Activated CD8-positive, alpha-beta T cell treated with anti-CD3 and anti-CD28 coated beads for 36 hours (primary cell): ENCODE data around the gene ROPN1L. TPM values are rescaled to one million over a fixed set of nuclear protein-coding genes. Genes with fewer than 3 reads are reported as not detected.
A peak's percentile ranks its signal among the peaks of the same experiment; 100 is the strongest.

Experiments
- ATAC-seq: fragments of 200-7000 bp; cut with Tn5 transposase; one replicate; pipeline ENCODE4 v1.10.0; 2021; ENCODE audit warnings: mild to moderate bottlenecking, moderate library complexity
- CTCF ChIA-PET: fragments of 350-600 bp; sonication (Branson Sonifier 250); formaldehyde crosslinking; loops from one replicate; lab custom pipeline; 2021; ENCODE audit warnings: antibody characterized with exemption; lab: Charles Lee
- POLR2A ChIA-PET: fragments of 350-600 bp; sonication (Branson Sonifier 250); formaldehyde crosslinking; loops from one replicate; lab custom pipeline; 2021; ENCODE audit warnings: antibody characterized with exemption; lab: Charles Lee
- DNase-seq: peaks from one replicate; pipeline ENCODE4 v3.0.0-alpha.2; 2020
- H3K27ac Mint-ChIP-seq: one replicate; pipeline ENCODE4 v1.8.0; 2021; ENCODE audit warnings: mild to moderate bottlenecking, mixed read lengths
- H3K27me3 Mint-ChIP-seq: one replicate; pipeline ENCODE4 v1.8.0; 2021; ENCODE audit warnings: mixed read lengths
- H3K36me3 Mint-ChIP-seq: one replicate; pipeline ENCODE4 v1.8.0; 2021; ENCODE audit warnings: low read depth, mixed read lengths
- H3K4me1 Mint-ChIP-seq: one replicate; pipeline ENCODE4 v1.8.0; 2021; ENCODE audit warnings: low read depth, mixed read lengths
- H3K4me3 Mint-ChIP-seq: one replicate; pipeline ENCODE4 v1.8.0; 2021; ENCODE audit warnings: mild to moderate bottlenecking, moderate library complexity, mixed read lengths
- H3K9me3 Mint-ChIP-seq: one replicate; pipeline ENCODE4 v1.8.0; 2021; ENCODE audit warnings: mixed read lengths
- CTCF ChIP-seq: fragments of 200-600 bp; IDR thresholded peaks from one replicate; pipeline ENCODE4 v1.8.0; 2022; ENCODE audit warnings: antibody characterized with exemption, mild to moderate bottlenecking
- intact Hi-C: fragments of 100-400 bp; cut with micrococcal nuclease; formaldehyde crosslinking; loops from one replicate; pipeline ENCODE4 v1.10.0; 2022
- total RNA-seq, 2 experiments: library from RNA; stranded (reverse); gene quantifications; one replicate each; pipeline ENCODE4 v1.2.3, GENCODE V29; 2021

The ROPN1L gene
- total RNA-seq, 2 experiments from 2014 or later = not detected

- TF ChIP-seq CTCF = no peak
- DNase-seq (no peak), ATAC-seq (no peak)
- POLR2A ChIA-PET = no interaction called here
- Mint-ChIP-seq H3K4me3 (no peak overlapping the region), H3K4me1 (peaks cover 7% of the 10 kb centered on the region), H3K27me3 (no peaks in the 10 kb centered on the region), H3K36me3 (peaks cover 41% of the 10 kb centered on the region), H3K27ac (peak overlapping the region; percentile 30), H3K9me3 (no peaks in the 10 kb centered on the region)
- intact Hi-C loops = no loop called here
- CTCF ChIA-PET = interaction anchor here (1.3 to 3.0 kb wide), 2 partner anchors 13 to 52 kb away, joined by 4 to 8 read pairs; no protein-coding TSS in a partner anchor
These were observed 32.2 kb upstream of the ROPN1L start for GRCh38 chr5:10409504-10409903.

- DNase-seq = no peak
- TF ChIP-seq CTCF = no peak
- Mint-ChIP-seq H3K9me3 (no peaks in the 10 kb centered on the region), H3K27ac (no peak overlapping the region), H3K4me1 (peaks cover 7% of the 10 kb centered on the region), H3K4me3 (no peak overlapping the region), H3K36me3 (peaks cover 48% of the 10 kb centered on the region), H3K27me3 (no peaks in the 10 kb centered on the region)
- POLR2A ChIA-PET = no interaction called here
- CTCF ChIA-PET = interaction anchor here (1.3 to 3.0 kb wide), 2 partner anchors 12 to 54 kb away, joined by 4 to 8 read pairs; no protein-coding TSS in a partner anchor
- intact Hi-C loops = no loop called here
- ATAC-seq = no peak
These were observed 31.0 kb upstream of the ROPN1L start for GRCh38 chr5:10410662-10411061.

GRCh38 chr5:10411336-10411735, 30.3 kb upstream of the ROPN1L start:
- no peak for DNase-seq
- Mint-ChIP-seq H3K4me3 (no peak overlapping the region), H3K9me3 (no peaks in the 10 kb centered on the region), H3K36me3 (peaks cover 44% of the 10 kb centered on the region), H3K27me3 (no peaks in the 10 kb centered on the region), H3K4me1 (peaks cover 7% of the 10 kb centered on the region), H3K27ac (no peak overlapping the region)
- ChIA-PET POLR2A (no interaction called here), CTCF (no interaction called here)
- no peak for TF ChIP-seq CTCF
- intact Hi-C loops = no loop called here
- no peak for ATAC-seq

- CTCF ChIA-PET = interaction anchor here (0.8 kb wide), 1 partner anchor 133 kb away, joined by 4 read pairs; no protein-coding TSS in a partner anchor
- intact Hi-C loops = no loop called here
- H3K9me3 Mint-ChIP-seq = no peaks in the 10 kb centered on the region
- no peak overlapping the region for H3K4me3 Mint-ChIP-seq
- H3K36me3 Mint-ChIP-seq = peaks cover 60% of the 10 kb centered on the region
- TF ChIP-seq CTCF = no peak
- peaks cover 33% of the 10 kb centered on the region for H3K4me1 Mint-ChIP-seq
- H3K27ac Mint-ChIP-seq = no peak overlapping the region
- POLR2A ChIA-PET = no interaction called here
- DNase-seq (no peak), ATAC-seq (no peak)
- no peaks in the 10 kb centered on the region for H3K27me3 Mint-ChIP-seq
These were observed 24.8 kb upstream of the ROPN1L start for GRCh38 chr5:10416868-10417267.

- Mint-ChIP-seq H3K27me3 (no peaks in the 10 kb centered on the region), H3K4me3 (no peak overlapping the region), H3K9me3 (no peaks in the 10 kb centered on the region), H3K36me3 (peaks cover 62% of the 10 kb centered on the region), H3K4me1 (peaks cover 34% of the 10 kb centered on the region), H3K27ac (no peak overlapping the region)
- ATAC-seq (peak; percentile 66), DNase-seq (no peak)
- TF ChIP-seq CTCF = no peak
- ChIA-PET CTCF (interaction anchor here (0.7 to 2.7 kb wide), 5 partner anchors 16 to 283 kb away, joined by 3 to 12 read pairs (median 5); no protein-coding TSS in a partner anchor), POLR2A (interaction anchor here (0.6 to 1.6 kb wide), 4 partner anchors 9 to 168 kb away, joined by 3 to 4 read pairs (median 4); partner anchors contain the start of genes CCT5 and MARCHF6)
- intact Hi-C loops = no loop called here
These were observed 22.9 kb upstream of the ROPN1L start for GRCh38 chr5:10418654-10419345.
